Lung (tissue), 12 donors: ENCODE data around the gene WASHC4. TPM values are rescaled to one million over a fixed set of nuclear protein-coding genes. Genes with fewer than 3 reads are reported as not detected.

Experiments
- ATAC-seq: fragments of 200-7000 bp; cut with Tn5 transposase; one replicate; pipeline ENCODE4 v1.9.1; 2020; ENCODE audit warnings: moderate number of reproducible peaks; ENCODE audit not compliant: insufficient read depth, low FRiP score
- DNase-seq, 3 donors: peaks; one replicate each; pipeline ENCODE4 v3.0.0-alpha.2; 2013 to 2017
- H3K27ac ChIP-seq, 2 donors: one replicate each; pipeline ENCODE4 v1.5.1; 2013; ENCODE audit warnings: mild to moderate bottlenecking in 2 of 2, moderate library complexity in 2 of 2, control low read depth in 1 of 2, inconsistent platforms in 1 of 2, low read depth in 1 of 2, low read length in 1 of 2
- H3K27me3 ChIP-seq, 3 donors: one replicate each; pipeline ENCODE4 v1.5.1; 2013; ENCODE audit warnings: low read length in 2 of 3; ENCODE audit not compliant: control insufficient read depth in 3 of 3, insufficient read depth in 3 of 3
- H3K36me3 ChIP-seq, 4 donors: one replicate each; pipeline ENCODE4 v1.5.1; 2013; ENCODE audit warnings: low read length in 4 of 4, mild to moderate bottlenecking in 1 of 4, moderate library complexity in 1 of 4; ENCODE audit not compliant: control insufficient read depth in 4 of 4, insufficient read depth in 4 of 4
- H3K4me1 ChIP-seq, 5 donors: one replicate each; pipeline ENCODE4 v1.5.1; 2013; ENCODE audit warnings: low read length in 5 of 5, mild to moderate bottlenecking in 2 of 5, moderate library complexity in 1 of 5; ENCODE audit not compliant: control insufficient read depth in 5 of 5, insufficient read depth in 5 of 5
- H3K4me3 ChIP-seq: one replicate; pipeline ENCODE4 v1.5.1; 2013; ENCODE audit warnings: mild to moderate bottlenecking, control low read depth, moderate library complexity
- H3K9ac ChIP-seq, 2 donors: one replicate each; pipeline ENCODE4 v1.5.1; 2013; ENCODE audit warnings: low read length in 2 of 2, control low read depth in 1 of 2; ENCODE audit not compliant: insufficient read depth in 1 of 2
- H3K9me3 ChIP-seq, 4 donors: one replicate each; pipeline ENCODE4 v1.5.1; 2013; ENCODE audit warnings: low read length in 3 of 4, mild to moderate bottlenecking in 1 of 4, moderate library complexity in 1 of 4; ENCODE audit not compliant: control insufficient read depth in 4 of 4, insufficient read depth in 3 of 4
- WGBS, 2 donors: extraction: QIAGEN DNeasy Blood & Tissue Kit; methylation state at CpG; one replicate each; pipeline ENCODE4 v1.1.7; 2013; 5-methylcytosine and 5-hydroxymethylcytosine counted together
- polyA plus RNA-seq, 2 donors: library from polyadenylated mRNA; stranded (reverse); fragments of 200-250 nt; gene quantifications; one replicate each; pipeline ENCODE4 v1.2.1, GENCODE V29; 2013
- total RNA-seq, 2 donors: library from RNA; depleted of rRNA in 1 of 2; stranded (reverse); fragments of >200 nt in 1 of 2; gene quantifications; one replicate each; pipeline ENCODE4 v1.2.1, GENCODE V29; 2014 to 2021
- TF ChIP-seq, protein P1 (sequence below): IDR thresholded peaks from 2 replicates; pipeline ENCODE4 v1.5.1; 2012; ENCODE audit warnings: mild to moderate bottlenecking; ENCODE audit errors: control extremely low read depth, extremely low read depth
- donor health status: control.
- donor health status: control.
- donor health status: Bipolar disorder and iron deficiency.
- donor health status: healthy.
- donor health status: DM: yes; HTN: yes; CAD: no.

WASHC4 gene
- total and polyA plus RNA-seq, 4 donors = 18.8 to 150 (median 34.3) TPM

DNA sequence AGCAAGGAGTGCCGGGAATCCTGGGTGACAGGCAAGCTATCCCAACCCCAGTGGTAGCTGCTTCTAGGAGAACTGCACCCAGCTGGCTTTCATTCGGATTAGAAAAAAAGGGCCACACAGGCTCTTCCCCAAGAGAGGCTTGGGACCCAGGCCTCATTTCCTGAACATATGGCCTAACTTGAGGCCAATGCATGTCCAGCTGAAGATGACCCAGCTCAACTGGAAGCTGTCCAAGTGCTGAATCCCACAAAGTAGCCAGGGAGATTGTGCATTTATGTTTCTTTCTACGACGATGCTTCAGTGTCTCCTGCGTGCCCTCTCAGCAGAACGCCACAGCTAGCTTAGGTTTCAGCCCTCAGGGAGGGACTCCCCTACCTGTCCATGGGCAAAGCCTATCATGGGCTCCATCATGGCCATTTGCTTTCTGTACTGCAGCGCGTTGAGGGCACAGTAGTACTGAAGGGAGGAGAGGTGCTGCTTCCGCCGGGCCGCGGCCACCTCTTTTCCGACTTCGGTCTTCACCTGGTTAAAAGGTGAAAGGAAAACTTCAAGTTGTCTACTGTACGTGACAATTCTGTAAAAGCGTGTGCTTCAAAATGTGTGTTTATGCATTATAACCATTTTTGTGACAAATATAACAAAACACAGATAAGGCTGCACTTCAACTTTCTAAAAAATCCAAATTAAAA, 99.3 kb downstream of the WASHC4 start:
- Histone ChIP-seq H3K36me3 (peaks cover 29 to 54% (median 41%) of the 10 kb centered on the region in 4 donors), H3K27me3 (no peaks in the 10 kb centered on the region), H3K4me3 (no peak overlapping the region), H3K4me1 (peaks cover 0 to 4% (median 0%) of the 10 kb centered on the region in 5 donors), H3K9ac (no peak overlapping the region), H3K9me3 (no peaks in the 10 kb centered on the region), H3K27ac (no peak overlapping the region)
- no peak for ATAC-seq
- DNase-seq = peak in 1 of 3 donors; percentile 9
- TF ChIP-seq, protein P1, sequence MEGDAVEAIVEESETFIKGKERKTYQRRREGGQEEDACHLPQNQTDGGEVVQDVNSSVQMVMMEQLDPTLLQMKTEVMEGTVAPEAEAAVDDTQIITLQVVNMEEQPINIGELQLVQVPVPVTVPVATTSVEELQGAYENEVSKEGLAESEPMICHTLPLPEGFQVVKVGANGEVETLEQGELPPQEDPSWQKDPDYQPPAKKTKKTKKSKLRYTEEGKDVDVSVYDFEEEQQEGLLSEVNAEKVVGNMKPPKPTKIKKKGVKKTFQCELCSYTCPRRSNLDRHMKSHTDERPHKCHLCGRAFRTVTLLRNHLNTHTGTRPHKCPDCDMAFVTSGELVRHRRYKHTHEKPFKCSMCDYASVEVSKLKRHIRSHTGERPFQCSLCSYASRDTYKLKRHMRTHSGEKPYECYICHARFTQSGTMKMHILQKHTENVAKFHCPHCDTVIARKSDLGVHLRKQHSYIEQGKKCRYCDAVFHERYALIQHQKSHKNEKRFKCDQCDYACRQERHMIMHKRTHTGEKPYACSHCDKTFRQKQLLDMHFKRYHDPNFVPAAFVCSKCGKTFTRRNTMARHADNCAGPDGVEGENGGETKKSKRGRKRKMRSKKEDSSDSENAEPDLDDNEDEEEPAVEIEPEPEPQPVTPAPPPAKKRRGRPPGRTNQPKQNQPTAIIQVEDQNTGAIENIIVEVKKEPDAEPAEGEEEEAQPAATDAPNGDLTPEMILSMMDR = no peak
- 97% methylated on average over 16 of the region's 16 CpGs for WGBS, 2 donors

DNA sequence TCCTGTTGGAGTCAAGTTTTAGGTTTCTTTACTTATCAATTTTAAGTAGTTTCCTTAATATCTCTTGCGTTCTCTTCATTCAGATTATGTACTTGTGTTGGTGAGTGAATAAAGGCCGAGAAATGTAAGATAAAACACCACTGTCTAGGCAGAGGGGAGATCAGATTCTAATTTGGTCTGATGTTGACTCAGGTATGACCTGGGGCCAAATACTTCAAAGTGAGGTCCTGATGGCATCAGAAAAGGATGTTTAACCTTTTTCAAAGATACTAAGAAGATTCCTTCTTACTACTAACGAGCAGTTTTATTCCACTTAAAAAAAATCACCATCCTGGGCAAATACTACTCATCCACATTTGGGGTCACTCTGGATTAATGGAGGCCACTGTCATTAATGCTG, 101.6 kb downstream of the WASHC4 start:
- TF ChIP-seq, protein P1 = no peak
- WGBS, 2 donors = 91 to 95% methylated on average over 3 of the region's 3 CpGs

GRCh38 chr12:105212438-105212837, 104.9 kb downstream of the WASHC4 start:
- H3K4me3 ChIP-seq = no peak overlapping the region
- ATAC-seq (no peak), DNase-seq (no peak)
- H3K9me3 ChIP-seq = no peaks in the 10 kb centered on the region
- no peak overlapping the region for H3K9ac ChIP-seq
- peaks cover 0 to 2% (median 0%) of the 10 kb centered on the region in 5 donors for H3K4me1 ChIP-seq
- no peaks in the 10 kb centered on the region for H3K27me3 ChIP-seq
- no peak overlapping the region for H3K27ac ChIP-seq
- TF ChIP-seq, protein P1 = no peak
- peaks cover 3 to 30% (median 19%) of the 10 kb centered on the region in 4 donors for H3K36me3 ChIP-seq
- WGBS, 2 donors = 82 to 93% methylated on average over 6 of the region's 6 CpGs

More for the DNA sequence above, 101.6 kb downstream of the WASHC4 start:
- H3K27me3 ChIP-seq = no peaks in the 10 kb centered on the region
- H3K27ac ChIP-seq = no peak overlapping the region
- no peak for ATAC-seq
- no peaks in the 10 kb centered on the region for H3K4me1 ChIP-seq
- DNase-seq = no peak
- no peak overlapping the region for H3K9ac ChIP-seq
- peaks cover 24 to 43% (median 33%) of the 10 kb centered on the region in 4 donors for H3K36me3 ChIP-seq
- H3K9me3 ChIP-seq = no peaks in the 10 kb centered on the region
- H3K4me3 ChIP-seq = no peak overlapping the region

DNA sequence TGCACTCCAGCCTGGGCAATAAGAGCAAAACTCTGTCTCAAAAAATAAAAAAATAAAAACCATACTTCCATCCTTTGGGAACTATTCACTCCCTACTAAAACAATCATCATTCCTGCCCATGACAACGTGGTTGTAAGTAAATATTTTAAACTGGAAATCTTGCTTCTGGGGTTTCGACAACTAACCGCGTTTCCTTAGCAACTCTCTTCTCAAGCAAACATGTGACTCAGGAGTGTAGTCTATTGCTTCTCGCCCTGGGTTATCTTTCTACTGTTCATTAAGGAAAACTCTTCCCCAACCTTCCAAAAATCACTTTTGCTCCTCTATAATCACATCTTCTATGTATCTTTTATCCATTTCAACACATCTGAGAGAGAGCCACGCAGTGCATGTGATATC, 106.6 kb downstream of the WASHC4 start:
- Histone ChIP-seq H3K27ac (no peak overlapping the region), H3K27me3 (no peaks in the 10 kb centered on the region), H3K9me3 (no peaks in the 10 kb centered on the region), H3K36me3 (peaks cover 8 to 32% (median 17%) of the 10 kb centered on the region in 4 donors), H3K4me3 (no peak overlapping the region), H3K9ac (no peak overlapping the region), H3K4me1 (peaks cover 0 to 9% (median 0%) of the 10 kb centered on the region in 5 donors)
- DNase-seq (no peak), ATAC-seq (no peak)
- WGBS, 2 donors = 92 to 94% methylated on average over 6 of the region's 6 CpGs
- TF ChIP-seq, protein P1 = no peak
